Hypothalamus (tissue), 51 donors: Measurements from ENCODE around the gene RAB6D.
"Not testable (repeated sequence)": the region's sequence is repeated elsewhere in the genome, so short reads cannot be mapped to it uniquely, and the experiment has no call there.

Experiments used
- DNase-seq, 51 donors: peaks; one replicate each; lab custom pipeline; 2025; lab: John Stamatoyannopoulos, UW

Gene RAB6D

DNA sequence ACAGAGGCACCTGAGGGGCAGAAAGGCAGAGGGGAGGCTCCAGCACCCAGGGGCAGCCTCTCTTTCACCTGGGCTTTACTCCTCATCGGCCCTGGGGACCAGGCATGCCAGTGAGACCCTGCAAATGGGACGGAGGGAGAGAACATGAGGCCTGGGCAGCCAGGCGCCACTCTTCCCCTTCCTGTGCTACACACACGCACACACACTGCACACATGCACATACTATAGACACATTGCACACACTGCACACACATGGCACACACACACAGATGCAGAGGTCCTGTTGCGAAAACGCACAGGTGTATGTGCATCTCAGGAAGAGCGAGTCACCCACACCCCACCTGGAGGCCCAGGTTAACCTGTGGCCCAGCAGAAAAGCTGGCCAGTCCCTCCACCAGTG, 3.4 kb upstream of the RAB6D start:
- no peak for DNase-seq

DNA sequence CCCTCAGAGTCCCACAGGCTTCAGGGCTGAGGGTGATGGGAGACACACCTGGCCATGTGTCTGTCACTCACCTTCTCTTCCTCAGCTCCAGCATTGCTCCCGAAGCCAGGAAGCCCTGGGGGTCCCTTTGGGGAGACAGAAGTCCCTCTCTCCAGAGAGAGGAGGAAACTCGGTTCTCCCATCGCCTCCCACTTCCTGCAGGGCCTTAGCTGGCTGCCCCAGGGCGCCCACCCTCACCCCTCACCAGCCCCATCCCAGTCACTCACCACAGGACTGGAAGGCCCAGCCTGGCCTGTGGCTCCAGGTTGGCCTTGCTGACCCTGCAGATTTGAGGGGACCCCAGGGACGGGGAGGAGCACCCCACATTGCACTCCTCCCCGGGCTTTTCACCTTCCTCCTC, 2.7 kb upstream of the RAB6D start:
- DNase-seq: no peak

GRCh38 chr2:131365452-131365851, 1.5 kb upstream of the RAB6D start:
- no peak for DNase-seq

- not testable (repeated sequence) for DNase-seq
Measured at GRCh38 chr2:131363213-131363612, 755 bp downstream of the RAB6D start.

GRCh38 chr2:131361773-131362172, 2.2 kb downstream of the RAB6D start:
- not testable (repeated sequence) for DNase-seq

- DNase-seq: not testable (repeated sequence)
Measured at GRCh38 chr2:131353167-131353697, 10.7 kb downstream of the RAB6D start.

DNA sequence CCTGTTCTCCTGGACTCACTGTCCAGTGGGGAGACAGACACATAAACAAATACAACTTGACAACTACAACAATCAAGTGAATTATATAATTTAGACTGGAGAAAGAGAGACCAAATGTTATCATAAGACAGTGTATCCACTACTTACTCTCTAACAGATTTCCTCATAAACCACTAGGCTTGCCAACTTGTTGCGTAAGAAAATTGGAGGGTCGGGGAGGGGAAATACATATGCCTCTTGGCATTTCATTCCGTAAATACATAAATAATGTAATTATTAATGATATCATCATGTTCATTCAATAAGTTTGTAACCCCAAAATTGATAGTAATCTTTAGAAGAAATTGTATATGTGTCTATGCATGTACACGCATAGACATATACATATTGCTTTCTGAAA, 14.9 kb downstream of the RAB6D start:
- DNase-seq: no peak

DNA sequence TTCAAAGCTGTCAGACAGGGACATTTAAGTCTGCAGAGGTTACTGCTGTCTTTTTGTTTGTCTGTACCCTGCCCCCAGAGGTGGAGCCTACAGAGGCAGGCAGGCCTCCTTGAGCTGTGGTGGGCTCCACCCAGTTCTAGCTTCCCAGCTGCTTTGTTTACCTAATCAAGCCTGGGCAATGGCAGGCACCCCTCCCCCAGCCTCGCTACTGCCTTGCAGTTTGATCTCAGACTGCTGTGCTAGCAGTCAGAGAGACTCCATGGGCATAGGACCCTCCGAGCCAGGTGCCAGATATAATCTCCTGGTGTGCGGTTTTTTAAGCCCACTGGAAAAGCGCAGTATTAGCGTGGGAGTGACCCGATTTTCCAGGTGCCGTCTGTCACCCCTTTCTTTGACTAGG, 16.9 kb downstream of the RAB6D start:
- not testable (repeated sequence) for DNase-seq

- DNase-seq: not testable (repeated sequence)
Measured at GRCh38 chr2:131339307-131339706, 24.7 kb downstream of the RAB6D start.

GRCh38 chr2:131335319-131335718, 28.6 kb downstream of the RAB6D start:
- peak in 20 of 51 donors; percentile 1 to 50 (median 22) for DNase-seq

GRCh38 chr2:131332709-131333108, 31.3 kb downstream of the RAB6D start:
- DNase-seq: not testable (repeated sequence)

DNA sequence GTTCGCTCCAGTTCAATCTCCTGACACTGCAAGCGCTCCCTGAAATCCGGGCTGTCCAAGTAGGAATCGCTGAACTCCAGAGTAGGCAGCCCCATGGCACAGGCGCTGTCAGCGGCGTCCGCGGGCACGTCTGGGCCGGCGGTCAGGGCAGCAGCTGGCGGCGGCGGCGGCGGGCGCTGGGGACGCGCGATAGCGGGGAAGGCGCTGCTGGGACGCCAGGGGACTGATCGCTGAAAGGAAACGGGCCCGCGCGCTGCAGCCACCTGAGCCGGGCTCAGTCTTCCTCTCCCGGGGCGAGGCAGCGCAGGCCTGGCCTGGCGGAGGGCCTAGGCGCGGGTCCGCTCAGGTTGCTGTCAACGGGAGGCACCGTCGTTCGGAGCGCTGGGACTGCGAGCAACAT, 33.0 kb downstream of the RAB6D start:
- DNase-seq: peak in 1 of 51 donors; percentile 1

- DNase-seq: no peak
Measured at GRCh38 chr2:131322209-131322608, 41.8 kb downstream of the RAB6D start.

- DNase-seq: not testable (repeated sequence)
Measured at GRCh38 chr2:131321344-131321743, 42.6 kb downstream of the RAB6D start.

DNA sequence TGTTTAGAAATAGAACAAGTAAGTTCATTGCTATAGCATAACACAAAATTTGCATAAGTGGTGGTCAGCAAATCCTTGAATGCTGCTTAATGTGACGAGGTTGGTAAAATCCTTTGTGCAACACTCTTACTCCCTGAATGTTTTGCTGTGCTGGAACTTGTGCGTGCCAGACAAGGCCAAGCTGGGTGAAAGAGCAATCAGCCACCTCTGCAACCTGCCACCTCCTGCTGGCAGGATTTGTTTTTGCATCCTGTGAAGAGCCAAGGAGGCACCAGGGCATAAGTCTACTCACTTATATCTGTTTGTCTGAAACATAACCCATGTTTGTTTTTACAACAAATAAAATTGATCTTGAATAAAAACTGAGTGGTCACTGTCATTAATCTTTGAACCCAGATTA, 53.0 kb downstream of the RAB6D start:
- not testable (repeated sequence) for DNase-seq
